ENCODE results near the gene SH3RF1. TPM values are rescaled to one million over a fixed set of nuclear protein-coding genes. Genes with fewer than 3 reads are reported as not detected.

Gene SH3RF1
- total RNA-seq, 1 donor from 2014 or later, result 17.1 TPM

GRCh38 chr4:169122422-169122821 is 148.3 kb downstream of the SH3RF1 start:
- TF ChIP-seq EZH2 (IDR thresholded peaks at IDR 0.05), result no peak
- TF ChIP-seq CTCF (IDR thresholded peaks at IDR 0.05), result no peak
- TF ChIP-seq EZH2phosphoT487 (IDR thresholded peaks at IDR 0.05), result no peak
- DNase-seq (ENCODE audit: low spot score), result no peak
- peaks cover 3% of the 10 kb centered on the region for H3K4me1 Mint-ChIP-seq
- H3K79me2 ChIP-seq (ENCODE audit: low read depth), result no peaks in the 10 kb centered on the region
- H3K36me3 ChIP-seq, result peaks cover 13% of the 10 kb centered on the region
- H3K4me3 Mint-ChIP-seq, result no peak overlapping the region
- no peak overlapping the region for H3K9ac ChIP-seq
- no peak overlapping the region for H3K4me3 ChIP-seq
- H3K4me2 ChIP-seq, result peak overlapping the region; percentile 3
- H2AFZ ChIP-seq (replicated peaks), result no peak overlapping the region
- no peaks in the 10 kb centered on the region for H3K9me3 ChIP-seq (ENCODE audit: low read depth)
- H3K9me3 Mint-ChIP-seq, result no peaks in the 10 kb centered on the region
- H3K4me1 ChIP-seq, result peaks cover 13% of the 10 kb centered on the region
- H3K27me3 Mint-ChIP-seq (ENCODE audit: insufficient read depth, low read depth), result peaks cover 2% of the 10 kb centered on the region
- peaks cover 3% of the 10 kb centered on the region for H3F3A ChIP-seq (ENCODE audit: low read depth)
- peak overlapping the region; percentile 62 for H3K27ac ChIP-seq
- H3K27ac Mint-ChIP-seq, result no peak overlapping the region
- no peaks in the 10 kb centered on the region for H4K20me1 ChIP-seq (ENCODE audit: low read depth)
- no peaks in the 10 kb centered on the region for H3K27me3 ChIP-seq
- H3K36me3 Mint-ChIP-seq, result peaks cover 35% of the 10 kb centered on the region

GRCh38 chr4:169121861-169122382 is 148.8 kb downstream of the SH3RF1 start:
- H3K27me3 ChIP-seq, result no peaks in the 10 kb centered on the region
- H3K36me3 Mint-ChIP-seq, result peaks cover 38% of the 10 kb centered on the region
- no peaks in the 10 kb centered on the region for H3K9me3 ChIP-seq (ENCODE audit: low read depth)
- H3K27me3 Mint-ChIP-seq (ENCODE audit: insufficient read depth, low read depth), result peaks cover 2% of the 10 kb centered on the region
- DNase-seq (ENCODE audit: low spot score), result no peak
- no peaks in the 10 kb centered on the region for H3K9me3 Mint-ChIP-seq
- no peaks in the 10 kb centered on the region for H4K20me1 ChIP-seq (ENCODE audit: low read depth)
- peak overlapping the region; percentile 62 for H3K27ac Mint-ChIP-seq
- H3F3A ChIP-seq (ENCODE audit: low read depth), result peaks cover 3% of the 10 kb centered on the region
- no peak overlapping the region for H2AFZ ChIP-seq (replicated peaks)
- peaks cover 10% of the 10 kb centered on the region for H3K36me3 ChIP-seq
- no peak overlapping the region for H3K4me3 ChIP-seq
- peak overlapping the region; percentile 62 for H3K27ac ChIP-seq
- H3K4me1 ChIP-seq, result peaks cover 13% of the 10 kb centered on the region
- H3K4me2 ChIP-seq, result no peak overlapping the region
- TF ChIP-seq EZH2 (IDR thresholded peaks at IDR 0.05), result no peak
- no peak for TF ChIP-seq EZH2phosphoT487 (IDR thresholded peaks at IDR 0.05)
- TF ChIP-seq CTCF (IDR thresholded peaks at IDR 0.05), result no peak
- no peak overlapping the region for H3K9ac ChIP-seq
- no peaks in the 10 kb centered on the region for H3K79me2 ChIP-seq (ENCODE audit: low read depth)
- peaks cover 3% of the 10 kb centered on the region for H3K4me1 Mint-ChIP-seq
- no peak overlapping the region for H3K4me3 Mint-ChIP-seq

- Histone ChIP-seq H3K9me3 (ENCODE audit: low read depth) (no peaks in the 10 kb centered on the region), H3K27me3 (no peaks in the 10 kb centered on the region), H4K20me1 (ENCODE audit: low read depth) (no peaks in the 10 kb centered on the region), H3K4me1 (peaks cover 13% of the 10 kb centered on the region), H3K4me3 (no peak overlapping the region), H3K4me2 (no peak overlapping the region), H3K27ac (no peak overlapping the region), H2AFZ (replicated peaks) (no peak overlapping the region), H3F3A (ENCODE audit: low read depth) (peaks cover 3% of the 10 kb centered on the region), H3K79me2 (ENCODE audit: low read depth) (no peaks in the 10 kb centered on the region), H3K9ac (no peak overlapping the region), H3K36me3 (peaks cover 10% of the 10 kb centered on the region)
- peaks cover 2% of the 10 kb centered on the region for H3K27me3 Mint-ChIP-seq (ENCODE audit: insufficient read depth, low read depth)
- no peak for DNase-seq (ENCODE audit: low spot score)
- H3K4me3 Mint-ChIP-seq, result no peak overlapping the region
- no peak overlapping the region for H3K27ac Mint-ChIP-seq
- TF ChIP-seq EZH2 (IDR thresholded peaks at IDR 0.05) (no peak), EZH2phosphoT487 (IDR thresholded peaks at IDR 0.05) (no peak), CTCF (IDR thresholded peaks at IDR 0.05) (no peak)
- no peaks in the 10 kb centered on the region for H3K9me3 Mint-ChIP-seq
- H3K36me3 Mint-ChIP-seq, result peaks cover 41% of the 10 kb centered on the region
- peaks cover 3% of the 10 kb centered on the region for H3K4me1 Mint-ChIP-seq
Measured at GRCh38 chr4:169120624-169121023, 150.1 kb downstream of the SH3RF1 start.

Measured in neural progenitor cell (in vitro differentiated cells).